Thoracic aorta (tissue), 2 donors: ENCODE data around the gene CCDC15. TPM values are rescaled to one million over a fixed set of nuclear protein-coding genes. Genes with fewer than 3 reads are reported as not detected.

Source experiments
- ATAC-seq: fragments of 150-250 bp; one replicate; pipeline ENCODE4 v1.8.0; 2017; ENCODE audit warnings: low read depth; ENCODE audit not compliant: insufficient number of reproducible peaks, low FRiP score
- DNase-seq: peaks from one replicate; pipeline ENCODE4 v3.0.0-alpha.2; 2020; ENCODE audit warnings: low spot score
- H3K27ac ChIP-seq, 2 donors: fragments of 200-600 bp; sonication (generic); 1 replicate in 1 of 2; 2 replicates in 1 of 2; pipeline ENCODE4 v1.5.1; 2016; ENCODE audit warnings: mild to moderate bottlenecking in 2 of 2, moderate library complexity in 2 of 2
- H3K27me3 ChIP-seq: fragments of 200-600 bp; sonication (generic); replicated peaks from 2 replicates; pipeline ENCODE4 v1.6.0; 2016; ENCODE audit warnings: mild to moderate bottlenecking; ENCODE audit not compliant: insufficient read depth
- H3K36me3 ChIP-seq: fragments of 200-600 bp; sonication (generic); one replicate; pipeline ENCODE4 v1.5.1; 2016
- H3K4me1 ChIP-seq, 2 donors: fragments of 200-600 bp; sonication (generic); 1 replicate in 1 of 2; 2 replicates in 1 of 2; pipeline versions ENCODE4 v1.5.1 to v1.6.0; 2016; ENCODE audit warnings: low read depth in 2 of 2, mild to moderate bottlenecking in 1 of 2; ENCODE audit not compliant: control insufficient read depth in 1 of 2
- H3K4me3 ChIP-seq: fragments of 200-600 bp; sonication (generic); 2 replicates; pipeline ENCODE4 v1.5.1; 2016; ENCODE audit warnings: mild to moderate bottlenecking
- H3K9me3 ChIP-seq: fragments of 200-600 bp; sonication (generic); 2 replicates; pipeline ENCODE4 v1.5.1; 2016
- total RNA-seq, 2 donors: library from RNA; depleted of rRNA; stranded (reverse); fragments of >200 nt; gene quantifications; one replicate each; pipeline versions ENCODE4 v1.1.0 to v1.2.3, GENCODE V29; 2016
- TF ChIP-seq, protein P1 (sequence below): fragments of 200-600 bp; sonication (generic); IDR thresholded peaks from one replicate; pipeline ENCODE4 v1.5.1; 2019; ENCODE audit warnings: antibody characterized with exemption

CCDC15 gene
- total RNA-seq, 2 donors from 2014 or later: 0.49 to 1.2 TPM

DNA sequence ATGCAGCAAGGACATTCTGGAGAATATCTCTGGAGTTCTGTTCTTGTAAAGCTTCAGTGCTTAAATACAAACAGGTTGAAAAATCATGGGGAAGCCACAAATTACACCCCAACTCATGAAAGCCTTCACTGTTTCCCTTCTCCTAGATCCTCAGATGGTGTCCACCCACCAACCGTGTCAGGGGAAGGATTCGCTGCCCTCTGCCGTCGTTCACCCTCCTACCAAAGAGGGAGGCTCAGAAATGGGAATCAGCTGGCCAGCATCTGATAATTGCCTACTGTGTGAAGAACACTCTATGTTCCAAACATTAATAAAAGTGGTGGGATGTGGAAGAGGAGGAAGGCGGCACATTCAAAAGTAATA, 10.8 kb upstream of the CCDC15 start:
- no peak overlapping the region for H3K4me3 ChIP-seq
- ATAC-seq (no peak), DNase-seq (no peak)
- TF ChIP-seq, protein P1, sequence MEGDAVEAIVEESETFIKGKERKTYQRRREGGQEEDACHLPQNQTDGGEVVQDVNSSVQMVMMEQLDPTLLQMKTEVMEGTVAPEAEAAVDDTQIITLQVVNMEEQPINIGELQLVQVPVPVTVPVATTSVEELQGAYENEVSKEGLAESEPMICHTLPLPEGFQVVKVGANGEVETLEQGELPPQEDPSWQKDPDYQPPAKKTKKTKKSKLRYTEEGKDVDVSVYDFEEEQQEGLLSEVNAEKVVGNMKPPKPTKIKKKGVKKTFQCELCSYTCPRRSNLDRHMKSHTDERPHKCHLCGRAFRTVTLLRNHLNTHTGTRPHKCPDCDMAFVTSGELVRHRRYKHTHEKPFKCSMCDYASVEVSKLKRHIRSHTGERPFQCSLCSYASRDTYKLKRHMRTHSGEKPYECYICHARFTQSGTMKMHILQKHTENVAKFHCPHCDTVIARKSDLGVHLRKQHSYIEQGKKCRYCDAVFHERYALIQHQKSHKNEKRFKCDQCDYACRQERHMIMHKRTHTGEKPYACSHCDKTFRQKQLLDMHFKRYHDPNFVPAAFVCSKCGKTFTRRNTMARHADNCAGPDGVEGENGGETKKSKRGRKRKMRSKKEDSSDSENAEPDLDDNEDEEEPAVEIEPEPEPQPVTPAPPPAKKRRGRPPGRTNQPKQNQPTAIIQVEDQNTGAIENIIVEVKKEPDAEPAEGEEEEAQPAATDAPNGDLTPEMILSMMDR: no peak
- no peaks in the 10 kb centered on the region for H3K27me3 ChIP-seq
- H3K4me1 ChIP-seq: no peaks in the 10 kb centered on the region
- H3K9me3 ChIP-seq: no peaks in the 10 kb centered on the region
- H3K36me3 ChIP-seq: no peaks in the 10 kb centered on the region
- H3K27ac ChIP-seq: no peak overlapping the region

- TF ChIP-seq, protein P1: no peak
- Histone ChIP-seq H3K27me3 (no peaks in the 10 kb centered on the region), H3K27ac (no peak overlapping the region), H3K9me3 (no peaks in the 10 kb centered on the region), H3K36me3 (no peaks in the 10 kb centered on the region), H3K4me3 (no peak overlapping the region), H3K4me1 (no peaks in the 10 kb centered on the region)
- no peak for DNase-seq
- ATAC-seq: no peak
Observed at GRCh38 chr11:124943741-124944140, 10.3 kb upstream of the CCDC15 start.

GRCh38 chr11:124944565-124944964, 9.4 kb upstream of the CCDC15 start:
- Histone ChIP-seq H3K4me1 (no peaks in the 10 kb centered on the region), H3K9me3 (no peaks in the 10 kb centered on the region), H3K27me3 (no peaks in the 10 kb centered on the region), H3K27ac (no peak overlapping the region), H3K4me3 (no peak overlapping the region), H3K36me3 (no peaks in the 10 kb centered on the region)
- TF ChIP-seq, protein P1: no peak
- ATAC-seq (no peak), DNase-seq (no peak)

DNA sequence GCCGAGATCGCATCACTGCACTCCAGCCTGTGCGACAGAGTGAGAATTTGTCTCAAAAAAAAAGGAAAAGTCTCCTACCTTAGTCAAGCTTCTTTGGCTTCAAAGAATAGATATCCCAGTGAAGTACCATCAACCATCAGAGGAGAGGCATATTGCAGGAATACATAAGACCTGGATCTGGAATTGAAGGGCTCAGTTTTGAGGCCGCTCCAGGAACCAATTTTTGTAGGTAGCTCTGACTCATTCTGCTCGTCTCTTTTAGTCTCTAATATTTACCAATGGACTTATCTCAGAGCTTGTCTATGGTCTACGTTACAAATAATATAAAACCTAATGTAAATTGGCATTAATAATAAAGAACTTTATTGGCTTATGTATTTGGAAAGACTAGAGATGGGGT, 8.2 kb upstream of the CCDC15 start:
- H3K4me3 ChIP-seq: no peak overlapping the region
- H3K36me3 ChIP-seq: no peaks in the 10 kb centered on the region
- no peak for DNase-seq
- TF ChIP-seq, protein P1: no peak
- H3K9me3 ChIP-seq: no peaks in the 10 kb centered on the region
- H3K27me3 ChIP-seq: no peaks in the 10 kb centered on the region
- no peak overlapping the region for H3K27ac ChIP-seq
- ATAC-seq: no peak
- no peaks in the 10 kb centered on the region for H3K4me1 ChIP-seq

DNA sequence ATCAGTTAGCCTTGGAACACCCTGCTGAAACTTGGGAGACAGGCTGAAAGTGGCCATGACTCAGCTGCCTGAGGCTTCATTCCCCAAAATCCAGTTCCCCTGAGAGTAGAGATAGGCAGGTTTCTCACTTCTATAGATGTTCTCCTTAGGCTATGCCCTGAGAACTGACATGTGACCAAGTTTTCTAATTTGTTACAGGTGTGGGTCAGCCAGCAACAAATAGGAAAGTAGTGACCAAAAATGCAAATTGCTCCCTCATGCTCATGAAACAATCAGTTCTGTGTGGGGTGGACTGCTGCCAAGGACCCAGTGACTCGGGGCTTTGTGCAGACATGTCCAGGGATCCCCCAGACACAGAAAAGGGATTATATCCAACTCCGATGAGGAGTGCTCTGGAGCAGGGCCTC, 7.3 kb upstream of the CCDC15 start:
- H3K36me3 ChIP-seq: no peaks in the 10 kb centered on the region
- H3K27me3 ChIP-seq: no peaks in the 10 kb centered on the region
- H3K4me1 ChIP-seq: no peaks in the 10 kb centered on the region
- TF ChIP-seq, protein P1: no peak
- H3K4me3 ChIP-seq: no peak overlapping the region
- H3K27ac ChIP-seq: no peak overlapping the region
- H3K9me3 ChIP-seq: no peaks in the 10 kb centered on the region
- ATAC-seq (no peak), DNase-seq (no peak)
